Measurements from ENCODE around the gene LY6G6C.

The LY6G6C gene

DNA sequence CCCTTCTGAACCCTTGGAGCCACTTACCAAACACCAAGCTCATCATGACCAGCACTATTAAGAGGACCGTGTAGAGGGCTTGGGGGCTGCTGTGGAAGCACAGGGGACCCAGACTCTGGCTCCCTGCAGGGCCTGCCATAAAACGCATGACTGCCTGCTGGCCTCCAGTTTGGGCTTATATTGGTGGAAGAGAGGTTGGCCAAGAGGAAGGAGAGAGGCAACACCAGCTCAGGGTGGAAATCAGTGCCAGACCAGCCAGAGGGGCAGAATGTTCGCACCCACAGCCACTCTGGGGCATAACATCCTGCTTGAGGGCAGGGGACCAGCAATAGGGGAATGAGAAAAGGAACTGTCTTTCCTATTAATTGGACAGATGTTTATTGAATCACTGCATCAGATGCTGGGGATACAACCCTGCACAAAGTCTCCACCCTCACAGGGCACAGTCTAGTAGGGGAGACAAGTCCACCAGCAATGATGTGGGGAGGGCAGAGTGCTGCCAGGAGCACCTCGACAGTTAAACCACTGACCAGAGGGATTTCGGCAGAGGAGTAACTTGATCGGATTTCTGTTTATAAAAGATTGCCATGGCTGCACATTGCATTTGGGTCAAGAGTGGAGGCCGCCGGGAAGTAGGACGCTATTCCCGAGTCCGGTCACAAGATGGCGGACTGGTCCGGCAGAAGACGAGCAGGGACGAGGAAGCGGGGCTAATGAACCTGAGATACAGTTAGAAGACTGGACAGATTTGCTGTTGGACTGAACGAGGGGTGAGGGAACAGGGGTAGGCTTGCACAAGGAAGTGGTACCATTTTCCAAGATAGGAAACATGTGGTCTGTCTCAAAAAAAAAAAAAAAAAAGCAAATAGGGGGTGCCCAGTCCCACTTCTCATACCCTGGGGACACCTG, 41.1 kb downstream of the LY6G6C start, which contains the start of gene LY6G5C:
Gene LY6G5C (minus strand): TSS at position 842 of the 909 bp plus-strand sequence. CDS start 694 bp downstream, at position 148.
- DNase-seq (ENCODE audit: low read depth), result peak; percentile 88

DNA sequence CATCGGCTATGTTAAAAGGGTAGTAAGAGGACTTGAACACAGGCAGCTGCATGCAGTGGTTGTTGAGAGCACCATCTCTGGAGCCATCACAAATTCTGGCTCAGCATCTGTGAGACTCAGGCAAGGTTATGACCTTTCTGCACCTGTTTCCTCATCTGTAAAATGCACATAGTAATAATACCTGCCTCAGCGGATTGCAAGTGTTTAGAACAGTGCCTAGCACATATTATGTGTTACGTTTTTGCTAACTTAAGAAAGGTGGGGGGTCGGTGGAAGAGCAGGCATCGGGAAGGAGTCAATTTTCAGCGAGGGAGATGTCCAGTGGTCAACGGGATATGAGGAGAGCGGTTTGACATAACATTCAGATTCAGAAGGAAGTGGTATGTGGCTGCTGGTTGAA, 43.6 kb downstream of the LY6G6C start:
- no peak for DNase-seq (ENCODE audit: low read depth)

DNA sequence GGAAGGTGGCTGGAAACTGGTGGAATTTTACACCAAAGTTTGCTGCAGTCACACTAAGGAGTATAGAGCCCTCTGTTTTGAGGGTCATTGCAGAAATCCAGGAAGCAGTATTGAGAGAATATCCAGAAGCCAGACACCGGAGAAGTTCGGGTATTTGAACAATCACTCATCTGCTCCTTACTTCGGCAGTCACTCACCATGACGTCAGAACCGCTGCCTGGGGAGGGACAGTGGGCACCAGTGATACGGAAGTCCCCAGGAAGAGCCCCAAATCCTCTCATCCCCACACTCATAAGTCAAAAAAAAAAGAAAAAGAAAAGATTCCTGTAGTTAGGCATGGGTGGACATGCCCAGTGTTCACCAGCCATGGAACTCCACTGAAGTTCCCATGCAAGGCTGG, 44.6 kb downstream of the LY6G6C start:
- DNase-seq (ENCODE audit: low read depth), result no peak

DNA sequence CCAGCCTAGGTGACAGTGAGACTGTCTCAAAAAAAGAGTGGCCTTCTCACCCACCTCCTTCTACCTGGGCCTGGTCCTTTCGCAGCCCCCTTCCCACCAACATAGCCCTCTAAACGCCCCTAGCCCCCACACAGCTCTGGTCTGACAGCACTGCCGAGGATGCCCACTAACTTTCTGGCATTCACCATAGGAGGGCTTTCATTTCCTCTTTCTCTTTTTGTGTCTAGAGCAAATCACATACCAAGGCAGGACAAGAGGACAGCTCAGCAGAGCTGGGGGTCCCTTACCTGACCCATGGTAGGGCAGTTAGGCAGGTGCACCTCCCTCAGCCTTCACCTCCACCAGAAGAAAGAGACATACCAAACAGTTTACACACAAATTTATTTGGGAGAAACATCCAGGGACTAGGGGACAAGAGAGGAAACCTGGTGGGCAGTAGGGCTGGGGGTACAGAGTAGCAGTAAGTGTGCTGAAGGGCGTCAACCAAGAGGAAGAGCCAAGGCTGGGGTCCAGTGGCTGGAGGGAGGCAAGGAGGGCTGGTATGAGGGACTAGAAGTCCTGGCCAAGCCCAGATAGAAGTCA, 45.1 kb downstream of the LY6G6C start:
- no peak for DNase-seq (ENCODE audit: low read depth)

DNA sequence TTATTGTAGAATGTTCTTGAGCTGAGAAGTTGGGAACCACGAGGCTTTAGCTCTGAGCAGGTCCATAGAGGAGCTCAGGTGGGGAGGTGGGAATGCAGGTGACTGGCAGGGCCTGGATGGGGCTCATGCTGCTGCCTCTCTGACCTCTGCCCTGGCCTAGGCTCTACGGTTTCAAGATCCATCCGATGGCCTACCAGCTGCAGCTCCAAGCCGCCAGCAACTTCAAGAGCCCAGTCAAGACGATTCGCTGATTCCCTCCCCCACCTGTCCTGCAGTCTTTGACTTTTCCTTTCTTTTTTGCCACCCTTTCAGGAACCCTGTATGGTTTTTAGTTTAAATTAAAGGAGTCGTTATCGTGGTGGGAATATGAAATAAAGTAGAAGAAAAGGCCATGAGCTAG, 51.9 kb downstream of the LY6G6C start, which contains the start of gene LY6G5B:
Gene LY6G5B (plus strand): TSS at position 301 of the 400 bp plus-strand sequence. CDS start 975 bp downstream, outside the sequence.
- DNase-seq (ENCODE audit: low read depth), result no peak
